ENCODE data around the gene C19orf81. TPM values are rescaled to one million over a fixed set of nuclear protein-coding genes. Genes with fewer than 3 reads are reported as not detected.

C19orf81 gene
- total RNA-seq, 1 experiment from 2014 or later: 2.1 TPM

GRCh38 chr19:50679177-50680125 lies 30.2 kb downstream of the C19orf81 start:
- peak; percentile 91 for DNase-seq (ENCODE audit: low spot score)

GRCh38 chr19:50686310-50687032 lies 37.2 kb downstream of the C19orf81 start:
- DNase-seq (ENCODE audit: low spot score): no peak

GRCh38 chr19:50688766-50689165 lies 39.5 kb downstream of the C19orf81 start:
- no peak for DNase-seq (ENCODE audit: low spot score)

- DNase-seq (ENCODE audit: low spot score): no peak
These were observed 41.2 kb downstream of the C19orf81 start for GRCh38 chr19:50690439-50690838.

- DNase-seq (ENCODE audit: low spot score): no peak
These were observed 44.1 kb downstream of the C19orf81 start for GRCh38 chr19:50693064-50693975.

- no peak for DNase-seq (ENCODE audit: low spot score)
These were observed 45.5 kb downstream of the C19orf81 start for GRCh38 chr19:50694815-50695145.

- no peak for DNase-seq (ENCODE audit: low spot score)
These were observed 46.2 kb downstream of the C19orf81 start for GRCh38 chr19:50695251-50696093.

GRCh38 chr19:50696094-50696483 lies 46.8 kb downstream of the C19orf81 start:
- no peak for DNase-seq (ENCODE audit: low spot score)

- DNase-seq (ENCODE audit: low spot score): no peak
These were observed 48.3 kb downstream of the C19orf81 start for GRCh38 chr19:50697414-50698124.

- no peak for DNase-seq (ENCODE audit: low spot score)
These were observed 52.2 kb downstream of the C19orf81 start for GRCh38 chr19:50701367-50701985.

GRCh38 chr19:50702158-50702870 lies 53.1 kb downstream of the C19orf81 start:
- DNase-seq (ENCODE audit: low spot score): no peak

- DNase-seq (ENCODE audit: low spot score): peak; percentile 67
These were observed 53.9 kb downstream of the C19orf81 start for GRCh38 chr19:50702871-50703829.

GRCh38 chr19:50703915-50704796 lies 54.9 kb downstream of the C19orf81 start:
- DNase-seq (ENCODE audit: low spot score): no peak

- peak; percentile 86 for DNase-seq (ENCODE audit: low spot score)
These were observed 56.3 kb downstream of the C19orf81 start for GRCh38 chr19:50705422-50706019.

GRCh38 chr19:50706387-50706786 lies 57.1 kb downstream of the C19orf81 start:
- DNase-seq (ENCODE audit: low spot score): no peak

- no peak for DNase-seq (ENCODE audit: low spot score)
These were observed 59.1 kb downstream of the C19orf81 start for GRCh38 chr19:50708179-50708879.
